T-helper 17 cell (primary cell): ENCODE data around the gene PRRC1. TPM values are rescaled to one million over a fixed set of nuclear protein-coding genes. Genes with fewer than 3 reads are reported as not detected.

Source experiments
- ATAC-seq: fragments of 150-1000 bp; cut with Tn5 transposase; 2 replicates; pipeline ENCODE4 v1.10.0; 2021; ENCODE audit warnings: mild to moderate bottlenecking, moderate library complexity
- DNase-seq, 3 donors: peaks; one replicate each; pipeline versions ENCODE4 v3.0.0 to v3.0.0-alpha.2; 2020 to 2021
- H3K9me3 ChIP-seq: one replicate; pipeline ENCODE4 v1.7.0; 2013; ENCODE audit warnings: low read length, mild to moderate bottlenecking; ENCODE audit not compliant: control insufficient read depth, poor library complexity, severe bottlenecking
- H3K27ac Mint-ChIP-seq: one replicate; pipeline ENCODE4 v1.8.0; 2022; ENCODE audit warnings: mild to moderate bottlenecking, moderate library complexity, mixed read lengths
- H3K27me3 Mint-ChIP-seq: one replicate; pipeline ENCODE4 v1.8.0; 2022; ENCODE audit warnings: mixed read lengths
- H3K36me3 Mint-ChIP-seq: one replicate; pipeline ENCODE4 v1.8.0; 2022; ENCODE audit warnings: low read depth, mixed read lengths
- H3K4me1 Mint-ChIP-seq: one replicate; pipeline ENCODE4 v1.8.0; 2022; ENCODE audit warnings: mild to moderate bottlenecking, mixed read lengths
- H3K4me3 Mint-ChIP-seq: one replicate; pipeline ENCODE4 v1.8.0; 2022; ENCODE audit warnings: mild to moderate bottlenecking, moderate library complexity, mixed read lengths
- total RNA-seq, 4 donors: library from RNA in 2 of 4; stranded (reverse) in 2 of 4; gene quantifications; one replicate each; pipeline ENCODE4 v1.2.3 and lab custom pipeline; 2022 to 2026

The PRRC1 gene
- total RNA-seq, 2 donors from 2014 or later: 38.5 to 41.2 TPM

- Mint-ChIP-seq H3K36me3 (no peaks in the 10 kb centered on the region), H3K27me3 (peaks cover 41% of the 10 kb centered on the region), H3K4me1 (no peaks in the 10 kb centered on the region), H3K27ac (no peak overlapping the region), H3K4me3 (no peak overlapping the region)
- peaks cover 7% of the 10 kb centered on the region for H3K9me3 ChIP-seq
- DNase-seq: no peak
- ATAC-seq: no peak
These were observed 57.6 kb downstream of the PRRC1 start for GRCh38 chr5:127574852-127575679.

GRCh38 chr5:127577458-127577857 is 60.0 kb downstream of the PRRC1 start:
- no peak for DNase-seq

GRCh38 chr5:127580731-127581130 is 63.3 kb downstream of the PRRC1 start:
- no peak for ATAC-seq
- H3K27ac Mint-ChIP-seq: no peak overlapping the region
- no peaks in the 10 kb centered on the region for H3K9me3 ChIP-seq
- H3K36me3 Mint-ChIP-seq: no peaks in the 10 kb centered on the region
- peaks cover 21% of the 10 kb centered on the region for H3K27me3 Mint-ChIP-seq
- no peak overlapping the region for H3K4me3 Mint-ChIP-seq
- no peak for DNase-seq
- no peaks in the 10 kb centered on the region for H3K4me1 Mint-ChIP-seq

More at GRCh38 chr5:127577458-127577857, 60.0 kb downstream of the PRRC1 start:
- Mint-ChIP-seq H3K4me3 (no peak overlapping the region), H3K4me1 (no peaks in the 10 kb centered on the region), H3K36me3 (no peaks in the 10 kb centered on the region), H3K27ac (no peak overlapping the region), H3K27me3 (peaks cover 28% of the 10 kb centered on the region)
- ATAC-seq: no peak
- peaks cover 7% of the 10 kb centered on the region for H3K9me3 ChIP-seq

DNA sequence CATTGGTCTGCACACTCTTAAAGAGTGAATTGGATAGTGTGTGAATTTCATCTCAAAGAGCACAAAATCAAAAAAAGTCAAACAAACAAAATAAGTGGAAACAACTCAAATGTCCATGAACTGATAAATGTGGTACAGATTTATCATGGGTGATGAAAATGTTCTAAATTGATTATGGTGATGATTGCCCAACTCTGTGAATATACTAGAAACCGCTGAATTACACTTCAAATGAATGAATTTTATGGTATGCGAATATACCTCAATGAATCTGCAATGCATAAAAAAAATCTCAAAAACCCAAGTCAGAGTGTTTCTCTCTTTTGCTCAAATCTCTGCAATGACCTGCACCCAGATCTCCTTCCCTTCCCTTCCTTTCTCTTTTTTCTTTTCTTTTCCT is 64.0 kb downstream of the PRRC1 start:
- H3K27me3 Mint-ChIP-seq: peaks cover 25% of the 10 kb centered on the region
- no peak for DNase-seq
- no peak overlapping the region for H3K27ac Mint-ChIP-seq
- no peak overlapping the region for H3K4me3 Mint-ChIP-seq
- H3K36me3 Mint-ChIP-seq: no peaks in the 10 kb centered on the region
- H3K9me3 ChIP-seq: no peaks in the 10 kb centered on the region
- ATAC-seq: no peak
- H3K4me1 Mint-ChIP-seq: no peaks in the 10 kb centered on the region

DNA sequence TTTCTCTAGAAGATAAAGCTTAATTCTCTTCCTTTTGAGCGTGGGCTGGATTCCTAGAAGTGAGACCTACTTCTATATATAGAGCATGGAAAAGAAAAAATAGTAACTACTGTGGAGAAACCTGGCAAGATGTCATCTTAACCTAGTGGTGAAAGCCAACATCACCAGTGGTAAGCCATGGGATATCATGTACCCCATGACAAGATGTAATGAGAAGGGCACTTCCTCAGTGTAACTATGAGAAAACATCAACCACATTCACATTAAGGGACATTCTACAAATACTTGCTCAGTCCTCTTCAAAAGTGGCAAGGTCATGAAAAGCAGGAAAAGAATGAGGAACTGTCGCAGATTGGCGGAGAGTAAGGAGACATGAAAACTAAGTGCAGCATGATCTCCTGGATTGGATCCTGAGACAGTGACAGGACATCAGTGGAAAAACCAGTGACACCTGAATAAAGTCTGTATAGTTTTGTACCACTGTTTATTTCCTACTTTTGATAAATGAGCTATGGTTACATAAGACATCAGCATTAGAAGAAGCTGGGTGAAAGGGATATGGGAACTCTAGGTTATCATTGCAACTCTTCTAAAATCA is 65.4 kb downstream of the PRRC1 start:
- no peaks in the 10 kb centered on the region for H3K9me3 ChIP-seq
- no peak overlapping the region for H3K4me3 Mint-ChIP-seq
- ATAC-seq (no peak), DNase-seq (no peak)
- H3K4me1 Mint-ChIP-seq: no peaks in the 10 kb centered on the region
- peaks cover 2% of the 10 kb centered on the region for H3K36me3 Mint-ChIP-seq
- H3K27ac Mint-ChIP-seq: no peak overlapping the region
- H3K27me3 Mint-ChIP-seq: peaks cover 22% of the 10 kb centered on the region

GRCh38 chr5:127583866-127584265 is 66.4 kb downstream of the PRRC1 start:
- Mint-ChIP-seq H3K27ac (no peak overlapping the region), H3K4me1 (no peaks in the 10 kb centered on the region), H3K36me3 (peaks cover 2% of the 10 kb centered on the region), H3K4me3 (no peak overlapping the region), H3K27me3 (peaks cover 30% of the 10 kb centered on the region)
- ATAC-seq: no peak
- no peak for DNase-seq
- H3K9me3 ChIP-seq: no peaks in the 10 kb centered on the region

GRCh38 chr5:127585661-127586060 is 68.2 kb downstream of the PRRC1 start:
- Mint-ChIP-seq H3K36me3 (peaks cover 2% of the 10 kb centered on the region), H3K27ac (no peak overlapping the region), H3K4me1 (peaks cover 3% of the 10 kb centered on the region), H3K27me3 (peaks cover 38% of the 10 kb centered on the region), H3K4me3 (no peak overlapping the region)
- H3K9me3 ChIP-seq: no peaks in the 10 kb centered on the region
- no peak for DNase-seq
- ATAC-seq: no peak

DNA sequence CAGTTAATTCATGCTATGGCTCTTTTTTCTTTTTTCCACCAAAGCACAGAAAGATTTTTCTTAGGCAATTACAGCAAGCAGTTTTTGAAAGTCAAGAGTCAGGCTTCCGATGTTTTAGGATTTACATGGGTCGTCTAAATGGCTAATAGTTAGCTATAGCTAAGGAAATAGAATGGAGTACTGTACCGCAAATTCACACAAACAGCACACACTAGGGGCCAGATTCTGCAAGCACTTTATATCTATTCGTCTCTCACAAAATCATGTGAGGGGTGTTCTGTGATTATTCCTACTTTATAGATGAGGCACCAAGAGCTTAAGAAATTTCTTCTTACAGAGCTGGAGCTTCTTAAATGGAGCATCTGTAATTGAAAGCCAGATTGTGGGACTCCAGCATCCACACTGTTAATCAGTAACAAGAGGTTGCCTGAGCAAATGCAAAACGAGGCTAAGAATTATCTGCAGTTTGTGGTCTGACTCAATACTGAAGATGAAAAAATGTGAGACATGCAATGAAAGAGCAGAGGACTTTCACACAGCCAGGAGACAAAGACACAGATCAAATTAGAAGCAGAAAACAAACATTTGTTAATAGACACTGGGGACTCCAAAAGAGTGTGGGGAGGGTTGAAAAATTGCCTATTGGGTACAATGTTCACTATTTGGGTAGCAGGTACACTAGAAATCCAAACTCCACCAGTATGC is 68.8 kb downstream of the PRRC1 start:
- DNase-seq (no peak), ATAC-seq (no peak)
- H3K9me3 ChIP-seq: no peaks in the 10 kb centered on the region
- H3K27me3 Mint-ChIP-seq: peaks cover 39% of the 10 kb centered on the region
- H3K27ac Mint-ChIP-seq: no peak overlapping the region
- H3K4me3 Mint-ChIP-seq: no peak overlapping the region
- H3K36me3 Mint-ChIP-seq: peaks cover 2% of the 10 kb centered on the region
- H3K4me1 Mint-ChIP-seq: peaks cover 4% of the 10 kb centered on the region

DNA sequence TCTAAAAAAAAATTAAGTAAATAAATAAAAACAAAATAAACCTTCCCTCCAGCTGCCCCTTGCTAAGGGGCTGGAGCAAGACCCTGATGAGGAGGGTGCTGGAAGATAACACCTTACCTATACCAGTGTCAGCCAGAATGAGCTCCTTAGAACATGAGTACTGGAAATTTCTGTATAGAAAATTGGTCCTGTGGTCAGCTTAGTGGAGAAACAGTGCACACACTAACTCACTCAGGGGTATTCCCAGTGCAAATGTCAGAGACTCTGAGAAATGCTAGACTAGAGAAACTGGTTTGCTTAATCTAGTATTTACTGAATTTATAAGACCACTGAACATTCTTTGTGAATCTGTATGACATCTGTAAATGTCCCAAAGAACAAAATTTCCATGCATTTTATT is 69.4 kb downstream of the PRRC1 start:
- ATAC-seq (no peak), DNase-seq (no peak)
- Mint-ChIP-seq H3K36me3 (peaks cover 2% of the 10 kb centered on the region), H3K4me3 (no peak overlapping the region), H3K27me3 (peaks cover 34% of the 10 kb centered on the region), H3K27ac (no peak overlapping the region), H3K4me1 (peaks cover 4% of the 10 kb centered on the region)
- H3K9me3 ChIP-seq: no peaks in the 10 kb centered on the region

DNA sequence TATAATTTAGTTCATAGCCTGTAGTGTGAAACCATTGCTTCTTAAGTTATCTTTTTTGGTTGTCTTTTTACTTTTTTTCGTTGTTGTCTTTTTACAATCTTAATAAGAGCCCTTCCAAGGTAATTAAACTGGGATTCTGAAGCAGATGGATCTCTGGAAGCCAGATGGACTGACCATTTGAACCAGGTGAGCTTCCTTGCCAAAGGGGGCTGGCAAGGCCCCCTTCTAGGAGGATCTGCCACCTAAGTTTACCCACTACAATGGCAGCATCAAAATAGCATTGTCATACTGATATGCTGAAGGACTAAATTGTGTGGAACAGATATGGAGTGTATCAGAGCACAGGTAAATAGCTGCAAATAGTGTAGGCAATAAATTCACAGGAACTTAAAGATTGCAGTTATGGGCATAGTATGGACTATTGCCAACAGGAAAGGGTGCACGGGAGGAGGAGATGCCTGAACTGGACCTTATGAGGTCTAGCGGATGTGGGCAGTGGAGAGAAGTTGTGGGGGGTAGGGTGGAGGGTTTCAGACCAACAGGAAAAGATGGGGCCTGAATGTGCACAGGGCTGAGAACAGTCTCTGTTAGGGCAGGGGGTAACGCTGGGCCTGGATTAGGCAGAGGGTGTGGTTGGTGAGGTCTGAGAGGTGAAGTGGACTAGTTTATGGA is 69.9 kb downstream of the PRRC1 start:
- DNase-seq (no peak), ATAC-seq (no peak)
- Mint-ChIP-seq H3K4me1 (peaks cover 4% of the 10 kb centered on the region), H3K27me3 (peaks cover 30% of the 10 kb centered on the region), H3K4me3 (no peak overlapping the region), H3K27ac (no peak overlapping the region), H3K36me3 (peaks cover 2% of the 10 kb centered on the region)
- no peaks in the 10 kb centered on the region for H3K9me3 ChIP-seq

- Mint-ChIP-seq H3K4me1 (peaks cover 4% of the 10 kb centered on the region), H3K36me3 (peaks cover 2% of the 10 kb centered on the region), H3K27ac (no peak overlapping the region), H3K27me3 (peaks cover 30% of the 10 kb centered on the region), H3K4me3 (no peak overlapping the region)
- no peaks in the 10 kb centered on the region for H3K9me3 ChIP-seq
- DNase-seq (no peak), ATAC-seq (no peak)
These were observed 70.9 kb downstream of the PRRC1 start for GRCh38 chr5:127588368-127588767.

DNA sequence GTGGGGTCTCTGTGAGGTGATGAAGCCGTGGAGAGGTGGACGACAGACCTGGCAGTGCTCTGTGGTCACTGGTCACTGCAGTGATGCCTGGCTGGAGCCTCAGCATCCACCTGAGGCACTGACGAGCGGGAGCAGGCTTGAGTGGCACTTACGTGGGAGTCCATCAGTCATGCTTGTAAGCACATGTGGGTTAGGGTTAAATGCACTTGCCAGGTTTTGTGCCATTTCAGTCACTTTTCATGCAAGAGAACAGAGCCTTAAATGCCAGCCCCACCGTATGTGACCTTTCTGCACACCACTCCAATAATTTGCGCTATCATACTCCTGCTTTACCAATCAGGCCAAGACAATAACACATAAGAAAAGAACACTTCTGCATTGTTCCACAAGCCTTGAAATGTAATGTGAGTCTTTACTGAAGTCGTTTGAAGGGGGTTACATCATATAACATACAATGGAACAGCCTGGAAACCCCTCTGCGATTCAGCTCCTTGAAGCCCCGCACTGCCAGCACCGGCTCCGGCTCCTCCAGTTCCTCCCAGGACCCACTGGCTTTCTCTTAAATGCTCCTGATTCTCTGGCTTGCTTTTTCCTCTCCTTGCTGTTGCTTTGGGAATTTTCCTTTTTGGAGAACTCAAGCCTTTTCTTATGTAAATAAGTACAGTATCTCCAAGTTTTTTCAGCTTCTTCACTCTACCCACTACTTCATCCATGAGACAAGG is 72.0 kb downstream of the PRRC1 start:
- no peak for DNase-seq
- peaks cover 38% of the 10 kb centered on the region for H3K27me3 Mint-ChIP-seq
- H3K4me1 Mint-ChIP-seq: peaks cover 4% of the 10 kb centered on the region
- peaks cover 2% of the 10 kb centered on the region for H3K36me3 Mint-ChIP-seq
- no peak overlapping the region for H3K27ac Mint-ChIP-seq
- no peak for ATAC-seq
- no peaks in the 10 kb centered on the region for H3K9me3 ChIP-seq
- no peak overlapping the region for H3K4me3 Mint-ChIP-seq
